Loucy (cell line): ENCODE results near the gene CNOT10.

Experiments
- CTCF ChIP-seq: fragments of 200-600 bp; sonication (generic); conservative IDR thresholded peaks from 2 replicates; pipeline ENCODE4 v1.5.1; 2014; ENCODE audit warnings: mild to moderate bottlenecking, antibody characterized with exemption, low read length
- EZH2phosphoT487 ChIP-seq: fragments of 200-600 bp; IDR thresholded peaks from 2 replicates; pipeline ENCODE4 v1.6.1; 2018; ENCODE audit warnings: antibody characterized with exemption, mild to moderate bottlenecking, moderate library complexity, borderline replicate concordance

DNA sequence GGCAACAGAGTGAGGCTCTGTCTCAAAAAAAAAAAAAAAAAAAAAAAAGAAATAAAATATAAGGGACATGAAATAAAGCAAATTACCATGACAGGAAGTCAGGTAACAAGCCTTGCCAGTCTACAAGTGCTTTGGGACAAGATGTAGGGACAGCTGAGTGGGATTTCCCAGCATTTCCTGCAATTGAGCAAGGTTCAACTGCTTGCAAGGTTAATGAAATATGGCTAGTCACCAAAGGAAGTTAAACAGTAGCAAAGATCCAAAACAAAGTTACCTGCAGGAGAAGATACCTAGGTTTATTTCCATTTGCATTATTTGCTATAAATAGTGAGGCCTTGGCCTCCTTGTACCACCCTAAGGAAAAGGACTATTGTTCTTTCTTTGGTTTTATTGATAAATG, 22.3 kb upstream of the CNOT10 start:
- TF ChIP-seq CTCF (no peak), EZH2phosphoT487 (no peak)
